Activated naive CD4-positive, alpha-beta T cell treated with anti-CD3 and anti-CD28 coated beads, Interleukin-2, amount 50 U/mL, for 24 hours (primary cell): Measurements from ENCODE around the gene DCTN4.
"Not testable (repeated sequence)": the region's sequence is repeated elsewhere in the genome, so short reads cannot be mapped to it uniquely, and the experiment has no call there.

Experiments used
- H3K27ac Mint-ChIP-seq: one replicate; pipeline ENCODE4 v1.8.0; 2021; ENCODE audit warnings: mild to moderate bottlenecking, mixed read lengths
- H3K27me3 Mint-ChIP-seq: one replicate; pipeline ENCODE4 v1.8.0; 2021; ENCODE audit warnings: mixed read lengths
- H3K36me3 Mint-ChIP-seq: one replicate; pipeline ENCODE4 v1.8.0; 2021; ENCODE audit warnings: mixed read lengths
- H3K4me1 Mint-ChIP-seq: one replicate; pipeline ENCODE4 v1.8.0; 2021; ENCODE audit warnings: mixed read lengths
- H3K4me3 Mint-ChIP-seq: one replicate; pipeline ENCODE4 v1.8.0; 2021; ENCODE audit warnings: mild to moderate bottlenecking, mixed read lengths
- H3K9me3 Mint-ChIP-seq: one replicate; pipeline ENCODE4 v1.8.0; 2021; ENCODE audit warnings: mixed read lengths

DCTN4 gene

GRCh38 chr5:150758531-150759333 lies at the start of gene DCTN4:
Gene DCTN4 (minus strand): TSS chr5:150759017. CDS start chr5:150758993, 24 bp downstream.
- H3K9me3 Mint-ChIP-seq = no peaks in the 10 kb centered on the region
- H3K36me3 Mint-ChIP-seq = peaks cover 20% of the 10 kb centered on the region
- peaks cover 39% of the 10 kb centered on the region for H3K4me1 Mint-ChIP-seq
- H3K27me3 Mint-ChIP-seq = no peaks in the 10 kb centered on the region
- H3K4me3 Mint-ChIP-seq = no peak within 1 kb of the TSS
- H3K27ac Mint-ChIP-seq = no peak within 1 kb of the TSS

GRCh38 chr5:150804388-150804787 lies 45.6 kb upstream of the DCTN4 start:
- no peak overlapping the region for H3K4me3 Mint-ChIP-seq
- H3K27ac Mint-ChIP-seq = no peak overlapping the region
- peaks cover 4% of the 10 kb centered on the region for H3K4me1 Mint-ChIP-seq
- H3K9me3 Mint-ChIP-seq = no peaks in the 10 kb centered on the region
- H3K27me3 Mint-ChIP-seq = peaks cover 2% of the 10 kb centered on the region
- no peaks in the 10 kb centered on the region for H3K36me3 Mint-ChIP-seq

- no peak overlapping the region for H3K27ac Mint-ChIP-seq
- H3K27me3 Mint-ChIP-seq = peaks cover 2% of the 10 kb centered on the region
- H3K4me1 Mint-ChIP-seq = peaks cover 16% of the 10 kb centered on the region
- peaks cover 2% of the 10 kb centered on the region for H3K36me3 Mint-ChIP-seq
- no peaks in the 10 kb centered on the region for H3K9me3 Mint-ChIP-seq
- no peak overlapping the region for H3K4me3 Mint-ChIP-seq
Measured at GRCh38 chr5:150801117-150801927, 42.5 kb upstream of the DCTN4 start.

- Mint-ChIP-seq H3K27me3 (no peaks in the 10 kb centered on the region), H3K4me1 (peaks cover 17% of the 10 kb centered on the region), H3K27ac (peak overlapping the region; percentile 24), H3K4me3 (no peak overlapping the region), H3K36me3 (peaks cover 3% of the 10 kb centered on the region), H3K9me3 (no peaks in the 10 kb centered on the region)
Measured at GRCh38 chr5:150797384-150797783, 38.6 kb upstream of the DCTN4 start.

- Mint-ChIP-seq H3K36me3 (peaks cover 3% of the 10 kb centered on the region), H3K9me3 (no peaks in the 10 kb centered on the region), H3K27me3 (no peaks in the 10 kb centered on the region), H3K4me3 (no peak overlapping the region), H3K27ac (no peak overlapping the region), H3K4me1 (peaks cover 29% of the 10 kb centered on the region)
Measured at GRCh38 chr5:150794927-150795326, 36.1 kb upstream of the DCTN4 start.

GRCh38 chr5:150793423-150793888 lies 34.6 kb upstream of the DCTN4 start:
- peaks cover 43% of the 10 kb centered on the region for H3K4me1 Mint-ChIP-seq
- not testable (repeated sequence) for H3K9me3 Mint-ChIP-seq, H3K4me3 Mint-ChIP-seq, H3K27me3 Mint-ChIP-seq, H3K36me3 Mint-ChIP-seq, H3K27ac Mint-ChIP-seq

GRCh38 chr5:150791536-150791935 lies 32.7 kb upstream of the DCTN4 start:
- Mint-ChIP-seq H3K36me3 (peaks cover 5% of the 10 kb centered on the region), H3K4me1 (peaks cover 47% of the 10 kb centered on the region), H3K9me3 (no peaks in the 10 kb centered on the region), H3K27ac (peak overlapping the region; percentile 66), H3K27me3 (no peaks in the 10 kb centered on the region), H3K4me3 (no peak overlapping the region)

GRCh38 chr5:150789943-150790611 lies 31.3 kb upstream of the DCTN4 start:
- peaks cover 56% of the 10 kb centered on the region for H3K4me1 Mint-ChIP-seq
- no peaks in the 10 kb centered on the region for H3K27me3 Mint-ChIP-seq
- H3K9me3 Mint-ChIP-seq = peaks cover 5% of the 10 kb centered on the region
- peak overlapping the region; percentile 92 for H3K27ac Mint-ChIP-seq
- H3K4me3 Mint-ChIP-seq = peak overlapping the region; percentile 64
- H3K36me3 Mint-ChIP-seq = peaks cover 6% of the 10 kb centered on the region

- Mint-ChIP-seq H3K27ac (peak overlapping the region; percentile 92), H3K36me3 (peaks cover 6% of the 10 kb centered on the region), H3K9me3 (peaks cover 5% of the 10 kb centered on the region), H3K4me1 (peaks cover 61% of the 10 kb centered on the region), H3K4me3 (peak overlapping the region; percentile 65), H3K27me3 (no peaks in the 10 kb centered on the region)
Measured at GRCh38 chr5:150789450-150789849, 30.6 kb upstream of the DCTN4 start.

GRCh38 chr5:150788977-150789376 lies 30.2 kb upstream of the DCTN4 start:
- Mint-ChIP-seq H3K27me3 (no peaks in the 10 kb centered on the region), H3K36me3 (peaks cover 6% of the 10 kb centered on the region), H3K4me1 (peaks cover 66% of the 10 kb centered on the region), H3K9me3 (peaks cover 5% of the 10 kb centered on the region), H3K4me3 (peak overlapping the region; percentile 65), H3K27ac (peak overlapping the region; percentile 92)

GRCh38 chr5:150787656-150788055 lies 28.8 kb upstream of the DCTN4 start:
- H3K36me3 Mint-ChIP-seq = peaks cover 6% of the 10 kb centered on the region
- no peak overlapping the region for H3K4me3 Mint-ChIP-seq
- H3K9me3 Mint-ChIP-seq = peaks cover 5% of the 10 kb centered on the region
- no peaks in the 10 kb centered on the region for H3K27me3 Mint-ChIP-seq
- H3K27ac Mint-ChIP-seq = no peak overlapping the region
- peaks cover 77% of the 10 kb centered on the region for H3K4me1 Mint-ChIP-seq

- H3K4me3 Mint-ChIP-seq = no peak overlapping the region
- H3K9me3 Mint-ChIP-seq = peaks cover 5% of the 10 kb centered on the region
- peaks cover 6% of the 10 kb centered on the region for H3K36me3 Mint-ChIP-seq
- H3K27ac Mint-ChIP-seq = peak overlapping the region; percentile 82
- H3K4me1 Mint-ChIP-seq = peaks cover 85% of the 10 kb centered on the region
- no peaks in the 10 kb centered on the region for H3K27me3 Mint-ChIP-seq
Measured at GRCh38 chr5:150786876-150787275, 28.1 kb upstream of the DCTN4 start.

GRCh38 chr5:150785950-150786349 lies 27.1 kb upstream of the DCTN4 start:
- H3K4me1 Mint-ChIP-seq = peaks cover 88% of the 10 kb centered on the region

GRCh38 chr5:150783422-150783928 lies 24.7 kb upstream of the DCTN4 start:
- peak overlapping the region; percentile 63 for H3K4me3 Mint-ChIP-seq
- H3K9me3 Mint-ChIP-seq = peaks cover 5% of the 10 kb centered on the region
- H3K27me3 Mint-ChIP-seq = no peaks in the 10 kb centered on the region
- H3K36me3 Mint-ChIP-seq = peaks cover 6% of the 10 kb centered on the region
- peak overlapping the region; percentile 92 for H3K27ac Mint-ChIP-seq
- H3K4me1 Mint-ChIP-seq = peaks cover 85% of the 10 kb centered on the region

More at GRCh38 chr5:150785950-150786349, 27.1 kb upstream of the DCTN4 start:
- Mint-ChIP-seq H3K4me3 (no peak overlapping the region), H3K27ac (peak overlapping the region; percentile 93), H3K36me3 (peaks cover 6% of the 10 kb centered on the region), H3K9me3 (peaks cover 5% of the 10 kb centered on the region), H3K27me3 (no peaks in the 10 kb centered on the region)

GRCh38 chr5:150782850-150783249 lies 24.0 kb upstream of the DCTN4 start:
- peaks cover 6% of the 10 kb centered on the region for H3K36me3 Mint-ChIP-seq
- H3K27ac Mint-ChIP-seq = peak overlapping the region; percentile 92
- H3K4me3 Mint-ChIP-seq = peak overlapping the region; percentile 63
- H3K4me1 Mint-ChIP-seq = peaks cover 90% of the 10 kb centered on the region
- peaks cover 5% of the 10 kb centered on the region for H3K9me3 Mint-ChIP-seq
- H3K27me3 Mint-ChIP-seq = no peaks in the 10 kb centered on the region
